GM18867 (cell line): ENCODE measurements around the gene NEO1.

ENCODE experiments used
- ATAC-seq: cut with Tn5 transposase; IDR thresholded peaks from one replicate; pipeline ENCODE4 v1.9.1; 2021; ENCODE audit warnings: mild to moderate bottlenecking, moderate library complexity; ENCODE audit not compliant: unreplicated experiment

The NEO1 gene, protein sequence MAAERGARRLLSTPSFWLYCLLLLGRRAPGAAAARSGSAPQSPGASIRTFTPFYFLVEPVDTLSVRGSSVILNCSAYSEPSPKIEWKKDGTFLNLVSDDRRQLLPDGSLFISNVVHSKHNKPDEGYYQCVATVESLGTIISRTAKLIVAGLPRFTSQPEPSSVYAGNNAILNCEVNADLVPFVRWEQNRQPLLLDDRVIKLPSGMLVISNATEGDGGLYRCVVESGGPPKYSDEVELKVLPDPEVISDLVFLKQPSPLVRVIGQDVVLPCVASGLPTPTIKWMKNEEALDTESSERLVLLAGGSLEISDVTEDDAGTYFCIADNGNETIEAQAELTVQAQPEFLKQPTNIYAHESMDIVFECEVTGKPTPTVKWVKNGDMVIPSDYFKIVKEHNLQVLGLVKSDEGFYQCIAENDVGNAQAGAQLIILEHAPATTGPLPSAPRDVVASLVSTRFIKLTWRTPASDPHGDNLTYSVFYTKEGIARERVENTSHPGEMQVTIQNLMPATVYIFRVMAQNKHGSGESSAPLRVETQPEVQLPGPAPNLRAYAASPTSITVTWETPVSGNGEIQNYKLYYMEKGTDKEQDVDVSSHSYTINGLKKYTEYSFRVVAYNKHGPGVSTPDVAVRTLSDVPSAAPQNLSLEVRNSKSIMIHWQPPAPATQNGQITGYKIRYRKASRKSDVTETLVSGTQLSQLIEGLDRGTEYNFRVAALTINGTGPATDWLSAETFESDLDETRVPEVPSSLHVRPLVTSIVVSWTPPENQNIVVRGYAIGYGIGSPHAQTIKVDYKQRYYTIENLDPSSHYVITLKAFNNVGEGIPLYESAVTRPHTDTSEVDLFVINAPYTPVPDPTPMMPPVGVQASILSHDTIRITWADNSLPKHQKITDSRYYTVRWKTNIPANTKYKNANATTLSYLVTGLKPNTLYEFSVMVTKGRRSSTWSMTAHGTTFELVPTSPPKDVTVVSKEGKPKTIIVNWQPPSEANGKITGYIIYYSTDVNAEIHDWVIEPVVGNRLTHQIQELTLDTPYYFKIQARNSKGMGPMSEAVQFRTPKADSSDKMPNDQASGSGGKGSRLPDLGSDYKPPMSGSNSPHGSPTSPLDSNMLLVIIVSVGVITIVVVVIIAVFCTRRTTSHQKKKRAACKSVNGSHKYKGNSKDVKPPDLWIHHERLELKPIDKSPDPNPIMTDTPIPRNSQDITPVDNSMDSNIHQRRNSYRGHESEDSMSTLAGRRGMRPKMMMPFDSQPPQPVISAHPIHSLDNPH (N-terminal part only)

GRCh38 chr15:73051807-73052652 is at the start of gene NEO1:
Gene NEO1 (plus strand): TSS chr15:73052463. CDS start chr15:73052676, 213 bp downstream.
- peak; percentile 72 for ATAC-seq

- ATAC-seq, result no peak
Measured at GRCh38 chr15:73004462-73004861, 47.8 kb upstream of the NEO1 start.

- ATAC-seq, result no peak
Measured at GRCh38 chr15:73005032-73005431, 47.2 kb upstream of the NEO1 start.

GRCh38 chr15:73005446-73005845 is 46.8 kb upstream of the NEO1 start:
- ATAC-seq, result no peak

DNA sequence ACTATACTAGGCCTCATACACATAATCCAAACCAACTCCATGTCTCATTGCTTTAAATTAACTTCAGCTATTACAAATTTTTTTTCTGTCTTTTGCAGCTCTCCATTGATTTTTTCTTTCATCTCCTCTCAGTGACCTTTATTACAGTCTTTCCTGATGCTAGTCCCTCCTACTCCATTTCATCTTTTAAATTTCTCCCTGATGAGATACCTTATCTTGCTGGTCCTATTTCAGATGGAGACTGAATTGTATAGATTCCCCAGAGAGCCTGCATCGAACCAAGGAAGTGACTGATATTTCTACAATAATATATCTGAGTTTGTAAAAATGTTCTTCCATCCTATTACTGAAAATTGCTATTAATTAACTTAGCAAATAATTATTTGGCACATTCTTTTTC is 45.7 kb upstream of the NEO1 start:
- ATAC-seq, result no peak

DNA sequence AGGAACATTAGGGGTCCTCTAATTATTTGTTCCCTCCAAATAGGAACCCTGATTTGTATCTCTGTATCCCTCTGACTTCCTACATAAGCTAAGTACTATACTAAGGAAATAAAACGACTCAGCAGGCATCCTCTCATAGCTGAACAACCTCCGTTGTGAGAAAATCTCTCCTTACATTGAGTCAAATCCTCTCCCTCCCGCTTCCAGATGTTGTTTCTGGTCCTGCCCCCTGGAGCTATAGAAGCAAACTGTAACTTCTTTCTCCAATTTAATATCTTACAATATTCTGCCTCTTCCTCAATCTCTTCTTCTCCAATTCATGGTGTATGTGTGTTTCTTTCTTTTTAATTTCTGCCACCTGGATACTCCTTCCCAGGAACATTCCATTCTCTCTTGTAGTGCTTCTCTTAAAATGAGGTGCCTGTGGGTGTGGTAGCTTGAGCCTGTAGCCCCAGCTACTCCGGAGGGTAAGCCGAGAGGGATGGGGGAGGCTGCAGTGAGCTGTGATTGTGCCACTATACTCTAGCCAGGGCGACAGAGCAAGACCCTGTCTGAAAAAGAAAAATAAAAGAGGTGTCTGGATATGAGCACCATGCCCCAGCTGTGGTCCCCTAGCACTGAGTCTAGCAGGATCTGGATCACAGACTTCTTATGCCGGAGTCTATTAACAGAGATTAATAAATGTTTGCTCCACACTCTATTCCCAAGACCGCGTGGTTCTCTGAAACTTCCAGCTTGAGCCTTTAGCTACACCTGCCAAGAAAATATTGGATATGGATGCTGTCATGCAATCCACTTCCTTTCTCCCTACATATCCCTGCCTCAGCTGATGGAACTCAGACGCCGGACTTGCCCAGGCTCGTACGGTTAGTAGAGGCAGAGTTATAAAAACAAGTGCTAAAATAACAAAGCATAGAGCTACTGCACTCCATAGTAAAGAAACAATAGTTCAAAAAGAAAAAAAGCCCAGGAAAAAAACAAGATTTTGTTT is 42.9 kb upstream of the NEO1 start:
- ATAC-seq, result no peak

DNA sequence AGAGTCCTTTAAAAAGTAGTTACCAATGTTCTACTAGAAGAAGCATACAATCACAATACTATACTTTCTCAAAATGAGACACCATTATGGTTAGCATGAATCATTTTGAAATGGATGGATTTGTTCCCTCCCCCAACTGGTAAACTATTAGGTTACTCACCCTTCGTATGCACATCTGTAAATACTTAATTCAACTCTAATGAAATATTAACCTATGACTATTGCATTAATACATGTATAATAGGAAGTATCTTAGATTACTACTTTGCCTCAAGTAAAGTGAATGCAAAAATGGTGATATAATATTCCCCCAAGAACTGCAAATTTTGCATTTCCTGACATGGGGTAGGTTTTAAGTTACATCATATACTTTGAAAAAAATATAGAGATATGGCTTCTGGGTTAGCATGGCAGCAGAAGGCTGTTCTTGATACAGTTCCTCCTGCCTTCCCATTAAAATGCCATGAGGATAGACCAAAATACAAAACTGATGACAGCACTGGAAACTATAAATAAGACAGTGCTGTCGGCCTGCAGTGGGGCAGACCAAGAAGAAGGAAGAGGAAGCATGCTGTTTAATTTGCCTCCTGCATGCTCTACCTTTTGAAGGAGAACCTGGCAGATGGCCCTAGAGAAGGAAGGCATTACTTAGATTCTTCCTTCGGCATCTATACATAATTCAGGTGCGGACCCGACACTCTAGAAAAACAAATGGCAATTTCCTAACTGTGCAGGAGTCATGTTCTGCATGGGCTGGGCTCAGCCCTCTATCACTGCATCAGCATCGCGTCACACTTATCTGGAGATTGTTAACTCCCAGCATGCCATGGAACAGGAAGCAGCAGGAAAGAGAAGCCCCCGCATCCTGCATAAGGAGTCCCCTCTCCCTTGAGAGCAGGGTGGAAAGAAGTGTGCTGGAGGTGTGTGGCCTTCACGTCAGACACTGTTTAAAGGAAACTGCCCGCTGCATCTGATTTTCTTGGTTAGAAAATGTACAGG is 41.8 kb upstream of the NEO1 start:
- ATAC-seq, result no peak

DNA sequence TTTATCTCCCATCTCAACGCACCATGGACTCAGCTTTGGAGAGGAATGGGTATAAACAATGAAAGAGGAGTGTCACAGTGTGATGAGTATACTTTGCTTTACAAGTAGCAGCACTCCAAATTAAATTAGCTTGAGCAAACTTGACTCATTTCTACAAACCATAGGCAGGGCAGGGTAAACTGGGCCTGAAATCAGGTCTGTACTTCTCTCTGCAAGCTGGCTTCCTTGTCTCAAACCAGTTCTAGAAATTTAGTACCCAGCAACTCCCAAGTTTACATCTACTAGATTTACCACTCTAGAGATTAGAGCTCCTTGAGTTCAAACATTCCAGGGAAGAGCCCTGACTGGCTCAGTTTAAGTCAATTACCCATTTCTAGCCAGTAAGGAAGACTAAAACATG is 37.4 kb upstream of the NEO1 start:
- no peak for ATAC-seq

DNA sequence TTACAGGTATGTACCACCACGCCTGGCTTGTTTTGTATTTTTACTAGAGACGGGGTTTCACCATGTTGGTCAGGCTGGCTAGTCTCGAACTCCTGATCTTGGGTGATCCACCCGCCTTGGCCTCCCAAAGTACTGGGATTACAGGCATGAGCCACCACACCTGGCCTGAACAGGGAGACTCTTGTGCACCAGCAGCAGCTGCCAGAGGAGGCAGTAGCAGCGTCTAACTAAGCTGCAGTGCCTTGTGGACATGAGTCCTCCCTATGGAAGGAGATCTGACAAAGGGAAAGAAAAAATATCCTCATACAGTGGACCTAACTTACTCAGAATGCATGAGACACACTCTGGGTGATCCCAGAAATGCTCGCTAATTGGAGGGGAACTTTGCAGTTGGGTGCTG is 36.8 kb upstream of the NEO1 start:
- no peak for ATAC-seq

- ATAC-seq, result no peak
Measured at GRCh38 chr15:73017987-73018386, 34.3 kb upstream of the NEO1 start.

- ATAC-seq, result no peak
Measured at GRCh38 chr15:73019154-73019553, 33.1 kb upstream of the NEO1 start.

DNA sequence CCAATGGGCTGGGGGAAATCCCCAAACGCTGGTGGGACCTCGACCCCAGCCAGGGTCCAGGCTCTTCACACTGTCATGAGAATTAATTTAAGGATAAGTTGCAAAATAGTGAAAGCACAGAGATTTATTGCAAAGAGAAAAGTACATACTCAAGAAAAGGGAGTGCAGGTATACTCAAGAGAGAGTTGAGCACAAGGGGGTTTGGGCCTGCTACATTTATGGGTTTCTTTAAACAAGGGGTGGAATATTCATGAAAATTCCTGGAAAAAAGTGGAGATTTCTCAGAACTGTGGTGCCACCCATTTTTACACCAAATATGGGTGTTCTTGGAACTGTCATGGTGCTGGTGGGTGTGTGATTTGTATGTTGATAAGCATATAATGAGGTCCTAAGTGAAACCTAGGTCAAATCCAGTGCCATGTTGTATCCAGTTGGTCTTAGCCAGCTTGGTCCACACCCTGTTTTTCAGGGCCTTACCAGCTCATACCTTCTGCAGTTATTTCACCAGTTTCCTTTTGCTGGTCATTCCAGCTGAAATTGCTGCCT is 32.6 kb upstream of the NEO1 start:
- ATAC-seq, result no peak

GRCh38 chr15:73021139-73021621 is 31.1 kb upstream of the NEO1 start:
- ATAC-seq, result no peak

DNA sequence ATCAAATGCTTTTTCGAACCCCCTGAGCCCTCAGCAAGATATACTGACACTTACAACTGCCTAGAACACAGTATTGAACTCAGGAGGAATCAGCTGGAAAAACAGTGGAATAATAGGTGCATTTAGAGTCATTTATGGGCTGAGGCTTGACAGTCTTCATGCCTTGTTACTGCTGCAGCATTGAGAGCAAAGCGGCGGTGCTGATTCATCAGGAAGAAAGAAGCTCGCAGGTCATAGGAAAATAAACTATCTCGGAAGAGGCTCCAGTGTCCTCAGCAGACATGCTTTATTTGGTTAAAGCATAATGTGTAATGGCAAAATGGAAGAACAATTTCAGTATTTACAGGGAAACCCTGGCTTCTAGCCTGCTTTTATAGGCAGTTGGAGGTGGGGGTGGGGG is 30.1 kb upstream of the NEO1 start:
- ATAC-seq, result no peak

DNA sequence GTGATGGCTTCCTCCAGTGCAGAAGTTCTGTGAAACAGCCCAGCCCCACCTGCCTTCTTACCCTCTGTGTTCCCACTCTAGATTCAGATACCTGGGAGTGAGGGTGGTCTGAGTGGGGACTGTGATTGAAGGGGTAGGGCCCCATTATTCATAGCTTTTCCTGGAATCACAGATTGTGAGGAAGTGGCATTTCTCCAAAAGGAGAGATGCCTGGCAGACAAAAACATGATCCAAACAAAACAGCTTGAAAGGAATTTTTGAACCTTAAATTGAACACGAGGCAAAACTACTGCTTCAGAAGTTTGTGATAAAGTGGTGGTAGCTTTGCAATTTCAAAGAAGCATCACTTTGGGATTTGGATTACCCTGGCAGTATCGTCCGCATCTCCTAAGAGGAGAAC is 29.2 kb upstream of the NEO1 start:
- ATAC-seq, result no peak

DNA sequence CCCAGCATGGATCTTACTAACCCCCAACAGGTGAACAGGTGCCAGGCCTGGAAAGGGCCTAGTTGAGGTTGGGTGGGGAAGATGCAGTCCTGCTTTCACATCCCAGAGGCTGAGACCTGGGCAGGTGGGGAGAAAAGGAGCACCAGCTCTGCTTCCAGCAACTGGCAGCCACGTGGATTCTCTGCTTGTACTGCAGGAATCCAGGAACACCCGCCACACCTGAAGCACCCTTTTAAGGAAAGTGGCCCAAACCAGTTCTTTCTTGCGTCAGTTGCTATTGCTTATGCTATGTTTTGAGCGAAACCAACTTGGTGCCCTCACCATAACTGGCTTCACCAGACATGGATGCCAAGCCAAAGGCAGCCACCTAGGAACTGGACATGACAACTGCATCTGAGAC is 28.1 kb upstream of the NEO1 start:
- ATAC-seq, result no peak

GRCh38 chr15:73026511-73027054 is 25.7 kb upstream of the NEO1 start:
- ATAC-seq, result no peak
